Ishikawa (cell line): ENCODE data around the gene NOS1AP.

Experiments used
- CEBPB ChIP-seq: IDR thresholded peaks from 2 replicates; pipeline ENCODE4 v1.6.1; 2012
- CREB1 ChIP-seq: IDR thresholded peaks from 2 replicates; pipeline ENCODE4 v1.6.1; 2012; ENCODE audit warnings: low read depth
- EGR1 ChIP-seq: IDR thresholded peaks from 2 replicates; pipeline ENCODE4 v1.6.1; 2012
- EP300 ChIP-seq: IDR thresholded peaks from 2 replicates; pipeline ENCODE4 v1.6.1; 2012; ENCODE audit warnings: borderline replicate concordance
- FOXM1 ChIP-seq: IDR thresholded peaks from 2 replicates; pipeline ENCODE4 v1.6.1; 2012; ENCODE audit warnings: low read depth, borderline replicate concordance
- MAX ChIP-seq: IDR thresholded peaks from 2 replicates; pipeline ENCODE4 v1.6.1; 2012
- NFIC ChIP-seq: IDR thresholded peaks from 2 replicates; pipeline ENCODE4 v1.6.1; 2012
- RAD21 ChIP-seq: IDR thresholded peaks from 2 replicates; pipeline ENCODE4 v1.6.1; 2012; ENCODE audit warnings: low read depth
- TAF1 ChIP-seq: IDR thresholded peaks from 2 replicates; pipeline ENCODE4 v1.6.1; 2012; ENCODE audit warnings: low read depth, mild to moderate bottlenecking
- TCF12 ChIP-seq: IDR thresholded peaks from 2 replicates; pipeline ENCODE4 v1.6.1; 2012; ENCODE audit warnings: low read depth
- TEAD4 ChIP-seq: IDR thresholded peaks from 2 replicates; pipeline ENCODE4 v1.6.1; 2012
- YY1 ChIP-seq: IDR thresholded peaks from 2 replicates; pipeline ENCODE4 v1.6.1; 2012; ENCODE audit warnings: low read depth
- ZBTB7A ChIP-seq: IDR thresholded peaks from 2 replicates; pipeline ENCODE4 v1.6.1; 2012; ENCODE audit warnings: low read depth
- TF ChIP-seq, protein P1 (sequence below): IDR thresholded peaks from 2 replicates; pipeline ENCODE4 v1.6.1; 2012
- TF ChIP-seq, protein P2 (sequence below): IDR thresholded peaks from 2 replicates; pipeline ENCODE4 v1.6.1; 2012; ENCODE audit warnings: low read depth, mild to moderate bottlenecking

The NOS1AP gene

GRCh38 chr1:162204129-162204822 is 134.8 kb downstream of the NOS1AP start:
- TF ChIP-seq MAX = no peak
- no peak for TF ChIP-seq YY1
- TF ChIP-seq TCF12 = no peak
- TF ChIP-seq CEBPB = no peak
- TF ChIP-seq ZBTB7A = no peak
- TF ChIP-seq TEAD4 = no peak
- TF ChIP-seq EP300 = no peak
- TF ChIP-seq, protein P1, sequence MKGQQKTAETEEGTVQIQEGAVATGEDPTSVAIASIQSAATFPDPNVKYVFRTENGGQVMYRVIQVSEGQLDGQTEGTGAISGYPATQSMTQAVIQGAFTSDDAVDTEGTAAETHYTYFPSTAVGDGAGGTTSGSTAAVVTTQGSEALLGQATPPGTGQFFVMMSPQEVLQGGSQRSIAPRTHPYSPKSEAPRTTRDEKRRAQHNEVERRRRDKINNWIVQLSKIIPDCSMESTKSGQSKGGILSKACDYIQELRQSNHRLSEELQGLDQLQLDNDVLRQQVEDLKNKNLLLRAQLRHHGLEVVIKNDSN = no peak
- no peak for TF ChIP-seq TAF1
- TF ChIP-seq CREB1 = no peak

GRCh38 chr1:162204823-162205155 is 135.3 kb downstream of the NOS1AP start:
- TF ChIP-seq MAX = no peak
- no peak for TF ChIP-seq FOXM1
- no peak for TF ChIP-seq EGR1
- no peak for TF ChIP-seq TCF12
- TF ChIP-seq ZBTB7A = no peak
- TF ChIP-seq YY1 = no peak
- no peak for TF ChIP-seq RAD21
- no peak for TF ChIP-seq TEAD4
- no peak for TF ChIP-seq CEBPB
- TF ChIP-seq TAF1 = no peak
- TF ChIP-seq, protein P2, sequence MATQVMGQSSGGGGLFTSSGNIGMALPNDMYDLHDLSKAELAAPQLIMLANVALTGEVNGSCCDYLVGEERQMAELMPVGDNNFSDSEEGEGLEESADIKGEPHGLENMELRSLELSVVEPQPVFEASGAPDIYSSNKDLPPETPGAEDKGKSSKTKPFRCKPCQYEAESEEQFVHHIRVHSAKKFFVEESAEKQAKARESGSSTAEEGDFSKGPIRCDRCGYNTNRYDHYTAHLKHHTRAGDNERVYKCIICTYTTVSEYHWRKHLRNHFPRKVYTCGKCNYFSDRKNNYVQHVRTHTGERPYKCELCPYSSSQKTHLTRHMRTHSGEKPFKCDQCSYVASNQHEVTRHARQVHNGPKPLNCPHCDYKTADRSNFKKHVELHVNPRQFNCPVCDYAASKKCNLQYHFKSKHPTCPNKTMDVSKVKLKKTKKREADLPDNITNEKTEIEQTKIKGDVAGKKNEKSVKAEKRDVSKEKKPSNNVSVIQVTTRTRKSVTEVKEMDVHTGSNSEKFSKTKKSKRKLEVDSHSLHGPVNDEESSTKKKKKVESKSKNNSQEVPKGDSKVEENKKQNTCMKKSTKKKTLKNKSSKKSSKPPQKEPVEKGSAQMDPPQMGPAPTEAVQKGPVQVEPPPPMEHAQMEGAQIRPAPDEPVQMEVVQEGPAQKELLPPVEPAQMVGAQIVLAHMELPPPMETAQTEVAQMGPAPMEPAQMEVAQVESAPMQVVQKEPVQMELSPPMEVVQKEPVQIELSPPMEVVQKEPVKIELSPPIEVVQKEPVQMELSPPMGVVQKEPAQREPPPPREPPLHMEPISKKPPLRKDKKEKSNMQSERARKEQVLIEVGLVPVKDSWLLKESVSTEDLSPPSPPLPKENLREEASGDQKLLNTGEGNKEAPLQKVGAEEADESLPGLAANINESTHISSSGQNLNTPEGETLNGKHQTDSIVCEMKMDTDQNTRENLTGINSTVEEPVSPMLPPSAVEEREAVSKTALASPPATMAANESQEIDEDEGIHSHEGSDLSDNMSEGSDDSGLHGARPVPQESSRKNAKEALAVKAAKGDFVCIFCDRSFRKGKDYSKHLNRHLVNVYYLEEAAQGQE = no peak
- TF ChIP-seq CREB1 = no peak

DNA sequence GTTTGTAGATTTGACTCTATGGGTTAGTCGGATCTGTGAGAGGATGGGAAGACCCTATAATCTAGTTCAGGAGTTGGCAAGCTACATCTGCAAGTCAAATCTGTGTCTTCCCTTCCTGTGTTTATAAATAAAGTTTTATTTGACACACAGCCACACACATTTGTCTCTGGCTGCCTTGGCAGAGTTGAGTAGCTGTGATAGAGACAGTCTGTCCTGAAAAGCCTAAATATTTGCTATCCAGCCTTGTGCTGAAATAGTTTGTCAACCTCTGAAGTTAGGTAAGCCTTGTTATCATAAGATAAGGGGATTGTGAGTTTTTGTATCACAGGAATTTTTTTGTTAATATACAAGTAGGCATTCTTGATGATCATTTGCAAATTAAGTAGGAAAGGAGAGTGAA is 136.8 kb downstream of the NOS1AP start:
- no peak for TF ChIP-seq CREB1
- TF ChIP-seq, protein P1 = no peak
- TF ChIP-seq CEBPB = no peak
- no peak for TF ChIP-seq RAD21
- TF ChIP-seq TEAD4 = no peak

DNA sequence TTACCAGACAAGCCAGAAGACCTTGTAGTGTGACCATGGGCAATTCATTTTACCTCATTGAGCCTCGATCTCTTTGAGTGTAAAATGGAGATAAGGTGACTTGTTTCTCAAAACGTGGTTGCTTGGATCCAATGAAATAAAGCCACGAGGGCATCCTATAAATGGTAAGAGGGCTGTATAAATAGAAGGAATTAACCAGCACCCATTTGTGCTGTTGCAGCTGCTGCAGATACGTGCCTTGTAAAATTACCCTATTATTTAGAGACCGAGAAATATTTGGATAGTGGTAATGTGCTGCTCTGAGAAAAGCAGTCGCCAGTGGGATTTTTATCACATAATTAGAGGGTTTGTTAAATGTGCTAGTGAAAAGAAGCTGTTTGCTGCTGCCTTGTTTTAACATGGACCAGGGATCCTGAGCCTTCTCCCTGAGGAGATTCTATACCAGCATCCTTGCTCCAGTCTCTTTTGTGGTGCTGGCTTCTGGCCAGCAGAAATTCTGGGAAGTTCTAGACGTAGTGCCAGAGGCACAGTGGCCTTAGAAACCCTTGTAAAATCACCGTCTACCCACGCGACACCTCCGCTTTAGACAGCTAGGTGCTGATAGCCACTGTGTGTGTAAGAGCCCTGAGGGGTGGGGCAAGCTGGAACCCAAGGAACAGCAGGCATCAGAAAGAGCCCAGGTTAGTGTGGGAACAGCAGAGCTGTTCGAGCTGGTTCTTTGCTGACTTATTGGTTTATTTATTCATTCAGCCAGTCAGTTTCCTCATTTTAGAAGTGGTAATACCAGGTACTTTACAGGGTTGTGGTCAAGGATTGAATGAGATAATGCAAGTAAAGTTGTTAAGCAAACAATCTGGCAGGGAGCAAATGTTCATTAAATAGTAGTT is 137.5 kb downstream of the NOS1AP start:
- no peak for TF ChIP-seq YY1
- TF ChIP-seq, protein P2 = no peak
- no peak for TF ChIP-seq NFIC
- no peak for TF ChIP-seq RAD21
- TF ChIP-seq FOXM1 = no peak
- TF ChIP-seq TCF12 = no peak
- no peak for TF ChIP-seq EP300
- TF ChIP-seq EGR1 = no peak
- no peak for TF ChIP-seq TAF1
- TF ChIP-seq MAX = no peak
- TF ChIP-seq, protein P1 = no peak
- TF ChIP-seq CEBPB = no peak
- no peak for TF ChIP-seq ZBTB7A
- TF ChIP-seq TEAD4 = no peak
- TF ChIP-seq CREB1 = no peak

- TF ChIP-seq TAF1 = no peak
- TF ChIP-seq TCF12 = no peak
- TF ChIP-seq EGR1 = no peak
- no peak for TF ChIP-seq RAD21
- TF ChIP-seq FOXM1 = no peak
- TF ChIP-seq CEBPB = no peak
- TF ChIP-seq CREB1 = no peak
- no peak for TF ChIP-seq YY1
- no peak for TF ChIP-seq EP300
- no peak for TF ChIP-seq NFIC
- no peak for TF ChIP-seq MAX
- TF ChIP-seq ZBTB7A = no peak
- TF ChIP-seq, protein P1 = no peak
- TF ChIP-seq, protein P2 = no peak
- no peak for TF ChIP-seq TEAD4
Measured at GRCh38 chr1:162207862-162208261, 138.4 kb downstream of the NOS1AP start.
